ENCODE measurements around the gene MRAP2.

Gene MRAP2

DNA sequence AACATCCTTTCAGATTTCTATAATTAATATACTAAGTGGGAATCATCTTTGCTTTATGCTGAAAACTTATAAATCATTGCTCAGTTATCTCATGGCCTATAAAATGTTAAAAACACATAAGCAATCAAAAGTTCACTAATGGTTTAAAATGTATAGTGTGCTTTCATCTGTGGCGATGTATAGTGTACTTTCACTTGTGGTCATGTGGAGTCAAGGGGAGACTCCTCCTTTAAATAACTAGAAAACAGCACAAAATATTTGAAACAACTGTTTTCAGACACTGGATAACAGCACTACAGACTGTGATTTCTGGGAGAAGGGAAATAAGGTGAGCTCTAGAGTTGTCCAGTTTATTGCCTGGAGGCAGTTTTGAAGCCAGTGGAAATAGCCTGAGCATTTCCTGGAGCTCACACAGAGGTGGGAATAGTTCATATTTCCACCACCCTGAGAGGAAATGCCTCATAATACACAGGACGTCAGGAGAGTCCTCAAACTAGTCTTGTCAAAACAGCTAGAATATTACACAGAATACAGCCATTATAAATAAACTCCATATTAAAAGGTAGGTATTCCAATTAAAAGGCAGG lies 104.5 kb downstream of the MRAP2 start:
- no peak for DNase-seq

DNA sequence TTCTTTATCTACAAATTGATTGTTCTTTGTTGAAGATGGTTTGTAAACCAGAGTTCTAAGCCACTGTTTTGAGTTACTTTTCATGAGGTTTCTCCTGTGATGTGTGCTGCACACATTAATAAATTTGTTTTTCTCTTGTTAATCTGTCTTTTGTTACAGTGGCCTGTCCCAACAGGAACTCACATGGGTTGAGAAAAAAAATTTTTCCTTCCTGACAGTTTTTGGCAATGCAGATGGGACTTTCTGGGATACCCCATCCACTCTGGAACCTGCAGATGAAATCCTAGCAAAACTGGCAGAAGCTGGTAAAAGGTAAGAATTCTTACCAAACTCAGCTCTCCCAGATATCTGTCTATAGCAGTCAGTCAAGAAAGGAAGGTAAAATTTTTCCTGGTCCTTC lies 105.7 kb downstream of the MRAP2 start:
- DNase-seq, result no peak

All from NCI-H446 treated with DMSO at 0.1 percent for 48 hours (cell line).